ENCODE results near the gene AFDN.

DNA sequence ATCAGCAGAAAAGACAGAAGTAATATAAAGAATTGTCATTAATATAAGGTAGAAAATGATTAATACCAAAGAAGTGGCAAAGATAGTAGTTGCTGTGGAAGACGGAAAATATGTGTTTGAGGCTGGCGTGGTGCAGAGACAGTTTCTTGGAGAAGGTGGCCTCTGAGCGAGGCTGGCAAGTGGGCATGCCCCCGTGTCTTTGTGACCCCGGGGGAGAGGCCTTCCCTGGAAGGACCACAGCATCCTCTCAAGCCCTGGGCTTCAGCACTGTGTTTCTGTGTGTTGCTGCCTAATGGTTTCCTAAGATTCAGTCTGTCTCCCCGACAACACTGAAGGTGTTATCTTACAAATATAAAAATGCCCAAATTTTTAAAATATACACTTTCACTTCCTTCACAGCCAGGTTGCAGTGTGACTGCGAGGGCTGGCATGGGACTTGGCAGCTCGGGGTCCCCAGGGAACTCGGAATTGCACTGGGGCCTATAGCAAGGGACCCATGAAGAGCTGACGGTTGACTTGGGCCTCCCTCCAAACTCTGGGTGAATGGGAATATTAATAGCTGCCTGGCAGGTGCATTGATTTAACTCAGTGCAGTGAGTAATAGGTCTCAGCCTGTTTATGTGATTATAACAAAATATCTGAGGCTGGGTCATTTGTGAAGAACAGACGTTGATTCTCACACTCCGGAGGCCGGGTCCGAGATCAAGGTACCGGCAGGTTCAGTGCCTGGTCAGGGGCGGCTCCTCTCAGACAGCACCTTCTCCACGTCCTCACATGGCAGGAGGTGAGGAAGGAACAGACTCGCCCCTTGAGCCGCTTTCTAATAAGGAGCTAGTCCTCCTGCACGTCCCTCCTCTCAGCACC, 47.4 kb upstream of the AFDN start:
- TF ChIP-seq, protein P1, sequence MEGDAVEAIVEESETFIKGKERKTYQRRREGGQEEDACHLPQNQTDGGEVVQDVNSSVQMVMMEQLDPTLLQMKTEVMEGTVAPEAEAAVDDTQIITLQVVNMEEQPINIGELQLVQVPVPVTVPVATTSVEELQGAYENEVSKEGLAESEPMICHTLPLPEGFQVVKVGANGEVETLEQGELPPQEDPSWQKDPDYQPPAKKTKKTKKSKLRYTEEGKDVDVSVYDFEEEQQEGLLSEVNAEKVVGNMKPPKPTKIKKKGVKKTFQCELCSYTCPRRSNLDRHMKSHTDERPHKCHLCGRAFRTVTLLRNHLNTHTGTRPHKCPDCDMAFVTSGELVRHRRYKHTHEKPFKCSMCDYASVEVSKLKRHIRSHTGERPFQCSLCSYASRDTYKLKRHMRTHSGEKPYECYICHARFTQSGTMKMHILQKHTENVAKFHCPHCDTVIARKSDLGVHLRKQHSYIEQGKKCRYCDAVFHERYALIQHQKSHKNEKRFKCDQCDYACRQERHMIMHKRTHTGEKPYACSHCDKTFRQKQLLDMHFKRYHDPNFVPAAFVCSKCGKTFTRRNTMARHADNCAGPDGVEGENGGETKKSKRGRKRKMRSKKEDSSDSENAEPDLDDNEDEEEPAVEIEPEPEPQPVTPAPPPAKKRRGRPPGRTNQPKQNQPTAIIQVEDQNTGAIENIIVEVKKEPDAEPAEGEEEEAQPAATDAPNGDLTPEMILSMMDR (conservative IDR thresholded peaks at IDR 0.05 in 1 of 2, IDR thresholded peaks at IDR 0.05 in 1 of 2; ENCODE audit: extremely low read depth in 1 of 2, insufficient read depth in 1 of 2, low read depth in 1 of 2, low read length in 2 of 2) = no peak
- no peak for TF ChIP-seq EZH2 (IDR thresholded peaks at IDR 0.05; ENCODE audit: borderline replicate concordance, low read length)
